HG03103 (cell line): Measurements from ENCODE around the gene HELZ.
A peak's percentile ranks its signal among the peaks of the same experiment; 100 is the strongest.

Source experiments
- ATAC-seq: cut with Tn5 transposase; IDR thresholded peaks from one replicate; pipeline ENCODE4 v1.9.1; 2021; ENCODE audit warnings: low read depth; ENCODE audit not compliant: unreplicated experiment

HELZ gene

DNA sequence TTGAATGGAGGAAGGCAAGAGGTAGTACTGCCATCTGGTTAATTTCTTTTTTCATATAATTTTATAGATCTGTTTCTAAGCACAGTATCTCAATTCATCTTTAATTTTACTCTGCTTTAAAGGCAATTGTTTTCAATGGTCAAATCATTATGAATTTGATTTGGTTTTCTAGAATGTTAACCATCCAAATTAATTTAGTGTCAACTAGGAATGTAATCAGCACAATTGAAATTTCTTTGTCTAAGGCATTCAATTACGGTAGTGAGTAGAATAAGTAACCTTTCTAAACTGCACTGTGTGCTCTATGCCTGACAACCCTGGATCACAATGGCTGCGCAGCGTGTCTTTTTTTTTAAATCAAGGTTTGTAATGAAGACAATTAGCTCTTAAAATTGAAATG is 156.4 kb downstream of the HELZ start:
- ATAC-seq = no peak

DNA sequence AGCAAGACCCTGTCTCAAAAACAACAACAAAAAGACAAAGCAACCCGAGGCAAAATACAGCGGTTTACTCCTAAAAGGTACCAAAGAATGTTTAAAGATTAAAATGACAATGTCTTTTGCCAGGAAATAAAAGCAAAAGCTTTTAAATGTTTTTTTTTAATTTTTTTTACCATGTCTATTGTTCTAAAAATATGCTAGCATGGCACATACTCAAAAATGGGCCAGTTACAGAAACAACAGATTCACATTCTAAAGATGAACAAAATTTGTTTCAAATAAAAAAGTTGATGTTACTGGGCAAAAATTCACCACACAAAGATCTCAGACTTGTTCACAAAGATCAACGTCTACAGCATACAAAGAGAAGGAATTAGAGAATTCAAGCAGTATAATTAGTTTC is 159.6 kb downstream of the HELZ start:
- ATAC-seq = no peak

GRCh38 chr17:67082107-67082506 is 162.9 kb downstream of the HELZ start:
- ATAC-seq = peak; percentile 46

GRCh38 chr17:67080804-67081203 is 164.2 kb downstream of the HELZ start:
- ATAC-seq = no peak

DNA sequence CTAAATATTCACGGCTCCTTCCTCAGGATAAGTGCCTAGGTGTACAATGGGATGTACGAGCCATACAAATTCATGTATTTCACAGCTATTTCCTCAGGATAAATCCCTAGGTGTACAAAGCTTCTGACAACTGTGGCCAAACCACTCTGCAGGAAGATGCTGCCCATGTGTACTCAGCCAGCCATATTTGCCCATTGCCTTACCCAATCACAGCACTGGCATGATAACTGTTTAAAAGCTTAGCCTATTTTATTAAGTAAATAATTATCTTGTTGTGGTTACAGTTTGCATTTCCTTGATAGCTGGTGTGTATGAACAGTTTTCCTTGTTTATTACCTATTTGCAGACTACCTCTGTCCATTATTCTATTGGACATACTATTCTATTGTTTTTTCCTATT is 165.5 kb downstream of the HELZ start:
- no peak for ATAC-seq

- ATAC-seq = no peak
Measured at GRCh38 chr17:67078292-67078691, 166.7 kb downstream of the HELZ start.

GRCh38 chr17:67076290-67076689 is 168.7 kb downstream of the HELZ start:
- no peak for ATAC-seq

DNA sequence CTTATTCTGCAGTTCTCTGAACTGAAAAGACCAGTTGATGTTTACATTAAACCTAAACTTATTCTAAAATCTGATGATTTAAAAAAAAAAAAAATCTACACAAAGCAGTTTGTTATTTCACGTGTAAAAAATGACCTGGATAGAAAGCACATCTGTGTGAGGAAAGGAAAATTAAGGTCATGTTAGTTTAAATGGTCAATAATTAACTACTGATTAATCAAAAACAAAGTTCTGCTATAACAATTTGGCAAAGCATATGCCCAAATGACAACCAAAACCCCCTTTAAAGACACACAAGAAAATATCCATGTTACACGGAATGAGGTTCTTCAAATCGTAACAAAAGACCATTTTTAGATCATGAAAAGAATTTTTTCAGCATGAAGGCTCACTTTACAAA is 170.2 kb downstream of the HELZ start:
- no peak for ATAC-seq

DNA sequence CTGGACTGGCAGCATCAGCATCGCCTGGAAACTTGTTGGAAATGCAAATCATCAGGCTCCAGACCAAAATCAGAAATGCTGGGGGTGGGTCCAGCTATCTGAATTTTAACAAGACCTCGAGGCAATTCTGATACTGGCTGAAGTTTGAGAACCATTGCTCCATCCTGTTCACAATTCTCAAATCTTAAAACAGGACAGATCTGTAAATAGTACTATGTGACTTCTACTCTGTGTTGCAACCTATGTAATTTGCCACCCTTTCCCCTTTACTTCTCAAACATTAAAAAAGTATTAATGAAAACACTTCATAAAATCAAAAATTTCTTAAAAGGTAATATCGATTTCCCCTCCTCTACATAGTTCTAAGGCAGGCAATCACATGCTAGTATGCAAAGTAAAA is 172.1 kb downstream of the HELZ start:
- no peak for ATAC-seq

- ATAC-seq = no peak
Measured at GRCh38 chr17:67071595-67071994, 173.4 kb downstream of the HELZ start.

DNA sequence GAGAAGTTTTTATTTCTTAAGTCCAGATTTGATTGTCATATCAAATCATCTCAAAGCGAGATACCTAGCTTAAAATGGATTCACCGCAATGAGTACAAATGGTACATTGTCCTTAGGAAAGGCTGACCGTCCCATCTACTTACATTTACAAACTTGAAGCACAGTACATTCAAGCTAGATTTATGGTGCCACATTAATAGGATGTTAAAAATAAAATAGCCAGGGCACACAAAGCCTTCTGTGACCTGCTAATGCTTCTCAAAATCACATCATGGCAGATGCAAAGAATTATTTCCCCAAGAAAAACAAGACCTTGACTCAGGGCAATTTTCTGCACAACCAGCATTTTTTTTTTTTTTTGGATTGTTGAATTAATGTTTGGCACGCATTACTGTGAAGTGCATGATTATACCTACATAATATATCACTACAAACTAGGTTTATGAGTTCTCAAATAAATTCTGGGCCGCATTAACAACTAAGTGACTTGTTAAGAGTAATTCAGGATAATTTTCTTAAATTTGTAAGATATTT is 175.3 kb downstream of the HELZ start:
- ATAC-seq = no peak

GRCh38 chr17:67068999-67069398 is 176.0 kb downstream of the HELZ start:
- no peak for ATAC-seq

- ATAC-seq = no peak
Measured at GRCh38 chr17:67067571-67068482, 177.2 kb downstream of the HELZ start.

- no peak for ATAC-seq
Measured at GRCh38 chr17:67066717-67067116, 178.3 kb downstream of the HELZ start.

GRCh38 chr17:67063141-67063540 is 181.9 kb downstream of the HELZ start:
- no peak for ATAC-seq

- no peak for ATAC-seq
Measured at GRCh38 chr17:67059372-67059771, 185.6 kb downstream of the HELZ start.

- no peak for ATAC-seq
Measured at GRCh38 chr17:67058036-67058435, 187.0 kb downstream of the HELZ start.

DNA sequence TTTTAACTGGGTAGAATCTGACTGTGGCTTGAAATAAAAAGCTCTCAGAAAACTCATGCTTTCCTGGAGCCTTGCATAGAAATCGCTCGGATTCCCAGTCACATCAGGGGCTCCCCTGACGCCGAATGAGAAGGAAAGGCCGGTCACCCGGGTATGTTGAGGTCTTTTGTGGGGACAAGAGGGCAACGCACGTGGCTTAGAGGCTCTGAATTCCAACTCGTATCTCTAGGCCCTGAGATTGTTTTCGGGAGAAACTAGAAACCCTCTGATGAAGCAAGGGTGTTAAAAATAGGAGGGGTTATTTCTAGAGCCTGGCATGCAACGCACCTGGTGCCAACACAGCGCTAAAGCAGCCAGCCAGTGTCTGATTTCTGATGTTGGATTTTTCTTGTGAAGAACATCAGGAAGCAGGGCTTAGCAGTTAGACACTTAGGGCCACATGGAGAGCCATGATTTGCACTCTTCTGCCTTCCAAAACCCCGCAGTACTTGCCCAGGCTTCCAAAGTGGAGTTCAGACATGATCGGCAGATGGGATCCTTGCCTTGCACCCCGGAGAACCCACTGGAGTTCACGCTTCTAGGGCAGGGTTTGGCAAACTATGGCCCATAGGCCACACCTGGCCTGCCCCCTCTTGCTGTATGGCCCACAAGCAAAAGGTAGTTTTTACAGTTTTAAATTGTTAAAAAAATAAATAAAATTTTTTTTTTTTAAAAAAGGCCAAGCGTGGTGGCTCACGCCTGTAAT is 188.1 kb downstream of the HELZ start:
- no peak for ATAC-seq

DNA sequence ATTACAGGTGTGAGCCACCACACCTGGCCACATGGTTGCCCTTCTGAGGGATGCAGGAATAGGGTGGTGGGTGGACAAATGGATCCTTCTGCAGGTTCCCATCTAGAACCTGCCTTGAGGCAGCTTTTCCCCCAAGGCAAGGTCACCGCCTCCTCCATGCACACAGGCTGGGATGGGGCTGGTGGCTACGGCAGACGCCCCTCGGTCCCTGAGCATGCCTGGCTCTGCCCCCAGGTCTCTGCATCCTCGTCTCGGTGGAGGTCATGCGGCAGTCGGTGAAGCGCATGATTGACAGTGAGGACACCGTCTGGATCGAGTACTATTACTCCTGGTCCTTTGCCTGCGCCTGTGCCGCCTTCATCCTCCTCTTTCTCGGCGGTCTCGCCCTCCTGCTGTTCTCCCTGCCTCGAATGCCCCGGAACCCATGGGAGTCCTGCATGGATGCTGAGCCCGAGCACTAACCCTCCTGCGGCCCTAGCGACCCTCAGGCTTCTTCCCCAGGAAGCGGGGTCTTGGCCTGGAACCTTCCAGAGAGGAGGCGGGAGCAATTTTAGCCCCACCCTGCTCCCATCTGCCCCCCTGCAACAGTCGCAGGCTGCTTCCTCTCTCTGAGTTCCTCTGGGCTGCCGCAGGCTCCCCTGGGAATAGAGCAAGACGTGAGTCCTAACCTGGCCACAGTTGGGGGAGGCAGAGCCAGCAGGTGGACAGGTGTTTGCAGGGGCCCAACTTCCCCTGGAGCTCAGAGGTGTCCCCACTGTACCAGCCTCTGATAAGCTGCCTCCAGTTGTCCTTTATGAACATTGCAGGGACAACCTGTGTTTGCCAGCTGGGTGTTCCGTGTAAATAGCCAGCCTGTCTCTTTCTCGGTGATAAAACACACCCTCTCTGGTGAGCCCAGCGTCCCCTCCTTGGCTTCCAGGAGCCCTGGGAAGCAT is 188.9 kb downstream of the HELZ start:
- ATAC-seq = no peak

- no peak for ATAC-seq
Measured at GRCh38 chr17:67055041-67055443, 190.0 kb downstream of the HELZ start.
